IMR-90 (cell line): ENCODE measurements around the gene DBF4B. TPM values are rescaled to one million over a fixed set of nuclear protein-coding genes. Genes with fewer than 3 reads are reported as not detected.
A peak's percentile ranks its signal among the peaks of the same experiment; 100 is the strongest.

Source experiments
- ATAC-seq: fragments of 200-7000 bp; cut with Tn5 transposase; 2 replicates; pipeline ENCODE4 v1.9.1; 2020; ENCODE audit warnings: low read depth, mild to moderate bottlenecking, moderate library complexity
- Bru-seq: library from RNA; stranded (reverse); fragments of 400-500 nt; gene quantifications from one replicate; lab custom pipeline; 2021; lab: Mats Ljungman, UMichigan
- BruChase-seq, 2 experiments: library from RNA; stranded (reverse); fragments of 400-500 nt; gene quantifications; one replicate each; lab custom pipeline; 2021; lab: Mats Ljungman, UMichigan
- BruUV-seq: library from RNA; stranded (reverse); fragments of 400-500 nt; replicated peaks from 2 replicates; lab custom pipeline; 2021; lab: Mats Ljungman, UMichigan
- CTCF ChIA-PET: fragments of 300-600 bp; formaldehyde crosslinking; extraction: SDS; loops from one replicate; lab custom pipeline; 2021; ENCODE audit warnings: antibody characterized with exemption; lab: Yijun Ruan, JAX
- POLR2A ChIA-PET: fragments of 300-600 bp; sonication (Branson Sonifier 250); formaldehyde crosslinking; loops from one replicate; lab custom pipeline; 2022; ENCODE audit warnings: antibody characterized with exemption; ENCODE audit not compliant: unreplicated experiment; lab: Charles Lee
- DNase-seq: peaks from one replicate; pipeline ENCODE4 v3.0.0; 2013
- H2AFZ ChIP-seq: replicated peaks from 2 replicates; pipeline ENCODE3; 2013; ENCODE audit warnings: low read length, mild to moderate bottlenecking; ENCODE audit not compliant: poor library complexity
- H2AK5ac ChIP-seq: 2 replicates; pipeline ENCODE4 v1.6.1; 2013; ENCODE audit warnings: low read depth, low read length, inconsistent platforms
- H2AK9ac ChIP-seq: replicated peaks from 2 replicates; pipeline ENCODE3; 2013; ENCODE audit warnings: mild to moderate bottlenecking, low read depth, low read length, moderate library complexity; ENCODE audit not compliant: poor library complexity
- H2BK120ac ChIP-seq: 2 replicates; pipeline ENCODE4 v1.6.1; 2013; ENCODE audit warnings: low read depth, low read length, inconsistent platforms
- H2BK15ac ChIP-seq: 3 replicates; pipeline ENCODE4 v1.6.1; 2013; ENCODE audit warnings: low read depth, low read length, inconsistent platforms
- H2BK20ac ChIP-seq: 2 replicates; pipeline ENCODE4 v1.6.1; 2013; ENCODE audit warnings: low read depth, mild to moderate bottlenecking, inconsistent platforms, low read length, moderate library complexity
- H2BK5ac ChIP-seq: 2 replicates; pipeline ENCODE4 v1.6.1; 2013; ENCODE audit warnings: mild to moderate bottlenecking, low read depth, low read length, inconsistent platforms; ENCODE audit not compliant: poor library complexity, severe bottlenecking
- H3K14ac ChIP-seq: replicated peaks from 2 replicates; pipeline ENCODE4 v1.6.1; 2013; ENCODE audit warnings: low read depth, low read length, inconsistent platforms
- H3K18ac ChIP-seq: 2 replicates; pipeline ENCODE4 v1.6.1; 2013; ENCODE audit warnings: low read depth, low read length, control low read depth
- H3K23ac ChIP-seq: 2 replicates; pipeline ENCODE4 v1.6.1; 2013; ENCODE audit warnings: low read depth, low read length, inconsistent platforms
- H3K27ac ChIP-seq: 2 replicates; pipeline ENCODE4 v1.5.1; 2013; ENCODE audit warnings: mild to moderate bottlenecking, control low read depth, low read length; ENCODE audit not compliant: insufficient read depth
- H3K27me3 ChIP-seq: 2 replicates; pipeline ENCODE4 v1.6.1; 2013; ENCODE audit warnings: low read length; ENCODE audit not compliant: control insufficient read depth, insufficient read depth
- H3K36me3 ChIP-seq: 2 replicates; pipeline ENCODE4 v1.6.1; 2013; ENCODE audit warnings: low read length, mixed read lengths; ENCODE audit not compliant: control insufficient read depth, insufficient read depth
- H3K4ac ChIP-seq: 2 replicates; pipeline ENCODE4 v1.6.1; 2013; ENCODE audit warnings: low read depth, low read length, inconsistent platforms
- H3K4me1 ChIP-seq: 2 replicates; pipeline ENCODE4 v1.6.1; 2013; ENCODE audit warnings: low read length, mixed read lengths; ENCODE audit not compliant: control insufficient read depth, insufficient read depth
- H3K4me2 ChIP-seq: 2 replicates; pipeline ENCODE4 v1.6.1; 2013; ENCODE audit warnings: low read depth, mild to moderate bottlenecking, control low read depth, low read length, moderate library complexity
- H3K4me3 ChIP-seq: 2 replicates; pipeline ENCODE4 v1.5.1; 2013; ENCODE audit warnings: low read depth, mild to moderate bottlenecking, control low read depth, low read length, moderate library complexity; ENCODE audit not compliant: insufficient read depth
- H3K56ac ChIP-seq: 2 replicates; pipeline ENCODE4 v1.6.1; 2013; ENCODE audit warnings: low read length, inconsistent platforms; ENCODE audit not compliant: insufficient read depth; ENCODE audit errors: extremely low read depth
- H3K79me1 ChIP-seq, 2 experiments: 2 replicates each; pipeline ENCODE4 v1.6.1; 2013; ENCODE audit warnings: low read length in 2 of 2, inconsistent platforms in 1 of 2, low read depth in 1 of 2
- H3K9ac ChIP-seq: 2 replicates; pipeline ENCODE4 v1.6.1; 2013; ENCODE audit warnings: low read depth, low read length, control low read depth
- H3K9me1 ChIP-seq: 2 replicates; pipeline ENCODE4 v1.6.1; 2013; ENCODE audit warnings: low read length, inconsistent platforms; ENCODE audit not compliant: insufficient read depth
- H3K9me3 ChIP-seq: 2 replicates; pipeline ENCODE4 v1.6.1; 2013; ENCODE audit warnings: low read length; ENCODE audit not compliant: control insufficient read depth, insufficient read depth
- H4K20me1 ChIP-seq: 2 replicates; pipeline ENCODE4 v1.6.1; 2013; ENCODE audit warnings: low read length, inconsistent platforms; ENCODE audit not compliant: insufficient read depth
- H4K5ac ChIP-seq: 2 replicates; pipeline ENCODE4 v1.6.1; 2013; ENCODE audit warnings: mild to moderate bottlenecking, low read depth, low read length, control low read depth
- H4K8ac ChIP-seq, 2 experiments: 2 replicates each; pipeline ENCODE4 v1.6.1; 2013; ENCODE audit warnings: low read depth in 2 of 2, low read length in 2 of 2, control low read depth in 1 of 2, inconsistent platforms in 1 of 2
- H4K91ac ChIP-seq: 2 replicates; pipeline ENCODE4 v1.6.1; 2013; ENCODE audit warnings: low read depth, low read length, inconsistent platforms; ENCODE audit not compliant: insufficient read depth
- MAZ ChIP-seq: IDR thresholded peaks from 2 replicates; pipeline ENCODE4 v1.6.1; 2012; ENCODE audit warnings: low read depth, mild to moderate bottlenecking, low read length, improper control_type of control experiment, moderate library complexity, borderline replicate concordance
- MXI1 ChIP-seq: IDR thresholded peaks from 2 replicates; pipeline ENCODE4 v1.6.1; 2012; ENCODE audit warnings: low read depth, mild to moderate bottlenecking, low read length, moderate library complexity, borderline replicate concordance
- SMC3 ChIP-seq: fragments of 150-350 bp; IDR thresholded peaks from 2 replicates; pipeline ENCODE4 v1.6.1; 2016; ENCODE audit warnings: low read depth, mild to moderate bottlenecking, antibody characterized with exemption, low read length, moderate library complexity
- WGBS, 2 experiments: methylation state at CpG; one replicate each; pipeline versions ENCODE4 v1.1.5 to v1.1.7; 2013; ENCODE audit warnings: missing lambda C conversion rate in 2 of 2; ENCODE audit not compliant: insufficient read length in 1 of 2; ENCODE audit errors: extremely low coverage in 2 of 2; 5-methylcytosine and 5-hydroxymethylcytosine counted together
- dilution Hi-C: fragments of 300-500 bp; cut with HindIII; formaldehyde crosslinking; loops from one replicate; pipeline ENCODE4 v1.14.3; 2018; ENCODE audit warnings: low sequenced_read_pairs; ENCODE audit not compliant: unreplicated experiment
- in situ Hi-C: fragments of 300-500 bp; cut with MboI; formaldehyde crosslinking; loops from 3 replicates; pipeline ENCODE4 v1.14.3; 2019; ENCODE audit warnings: low sequenced_read_pairs, inconsistent platforms, mixed read lengths
- intact Hi-C: fragments of 100-400 bp; cut with micrococcal nuclease; formaldehyde crosslinking; loops from 2 replicates; pipeline ENCODE4 v1.10.0; 2022
- long read RNA-seq: library from polyadenylated mRNA; unstranded; transcript quantifications from one replicate; pipeline ENCODE4 v2.0.0, GENCODE V29; 2021; ENCODE audit not compliant: unreplicated experiment
- polyA plus RNA-seq, 3 experiments: library from polyadenylated mRNA; depleted of rRNA; stranded (reverse); fragments of >200 nt; gene quantifications; 2 replicates each; pipeline ENCODE4 v1.2.3, GENCODE V29; 2012; ENCODE audit warnings: low replicate concordance in 1 of 3
- total RNA-seq: library from RNA; depleted of rRNA; stranded (reverse); fragments of >200 nt; gene quantifications from 2 replicates; pipeline ENCODE4 v1.2.3, GENCODE V29; 2012; rRNA removed
- TF ChIP-seq, protein P1 (sequence below): conservative IDR thresholded peaks from 2 replicates; pipeline ENCODE4 v1.5.1; 2012; ENCODE audit warnings: mild to moderate bottlenecking, low read depth, low read length, improper control_type of control experiment
- TF ChIP-seq, protein P2 (sequence below): fragments of 150-350 bp; IDR thresholded peaks from 2 replicates; pipeline ENCODE4 v1.6.1; 2016; ENCODE audit warnings: low read depth, mild to moderate bottlenecking, low read length, moderate library complexity, borderline replicate concordance

Gene DBF4B, protein sequence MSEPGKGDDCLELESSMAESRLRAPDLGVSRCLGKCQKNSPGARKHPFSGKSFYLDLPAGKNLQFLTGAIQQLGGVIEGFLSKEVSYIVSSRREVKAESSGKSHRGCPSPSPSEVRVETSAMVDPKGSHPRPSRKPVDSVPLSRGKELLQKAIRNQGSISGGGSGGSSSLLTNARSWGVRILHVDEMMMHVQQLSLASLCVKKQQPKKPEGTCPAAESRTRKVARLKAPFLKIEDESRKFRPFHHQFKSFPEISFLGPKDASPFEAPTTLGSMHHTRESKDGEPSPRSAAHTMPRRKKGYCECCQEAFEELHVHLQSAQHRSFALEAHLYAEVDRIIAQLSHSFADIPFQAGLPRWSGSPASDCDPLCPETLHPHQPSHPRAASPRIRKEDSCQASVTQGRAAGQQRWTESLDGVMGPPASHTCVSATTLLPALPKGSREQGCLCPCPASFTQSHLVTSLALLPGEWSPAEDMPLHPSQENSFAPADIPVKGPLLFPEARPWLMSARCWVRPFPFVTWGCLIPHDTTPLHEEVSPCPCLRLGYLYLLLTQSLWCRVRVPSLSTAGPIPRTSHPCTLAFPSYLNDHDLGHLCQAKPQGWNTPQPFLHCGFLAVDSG
- total RNA-seq (3.6 TPM in 2 replicates), polyA plus RNA-seq (2012; rRNA removed) (10.2 and 10.7 TPM in 2 replicates), Bru-seq, nascent RNA (percentile 52 among the genes with signal in this experiment), BruChase-seq, experiment 1, labeled RNA remaining after a 6-hour chase (percentile 60 among the genes with signal in this experiment), BruChase-seq, experiment 2, labeled RNA remaining after a 2-hour chase (percentile 50 among the genes with signal in this experiment)
- polyA plus RNA-seq (2012; cell fraction: cytosol; rRNA removed) = 4.1 and 4.7 TPM in 2 replicates
- 24.8 and 38.2 TPM in 2 replicates for polyA plus RNA-seq (2012; cell fraction: nucleus; rRNA removed; ENCODE audit: low replicate concordance)
- long read RNA-seq, partial matches to known transcripts = 0 of 1 reads
- long read RNA-seq, other reads (novel, unspliced or antisense) = 1 of 1 reads

DNA sequence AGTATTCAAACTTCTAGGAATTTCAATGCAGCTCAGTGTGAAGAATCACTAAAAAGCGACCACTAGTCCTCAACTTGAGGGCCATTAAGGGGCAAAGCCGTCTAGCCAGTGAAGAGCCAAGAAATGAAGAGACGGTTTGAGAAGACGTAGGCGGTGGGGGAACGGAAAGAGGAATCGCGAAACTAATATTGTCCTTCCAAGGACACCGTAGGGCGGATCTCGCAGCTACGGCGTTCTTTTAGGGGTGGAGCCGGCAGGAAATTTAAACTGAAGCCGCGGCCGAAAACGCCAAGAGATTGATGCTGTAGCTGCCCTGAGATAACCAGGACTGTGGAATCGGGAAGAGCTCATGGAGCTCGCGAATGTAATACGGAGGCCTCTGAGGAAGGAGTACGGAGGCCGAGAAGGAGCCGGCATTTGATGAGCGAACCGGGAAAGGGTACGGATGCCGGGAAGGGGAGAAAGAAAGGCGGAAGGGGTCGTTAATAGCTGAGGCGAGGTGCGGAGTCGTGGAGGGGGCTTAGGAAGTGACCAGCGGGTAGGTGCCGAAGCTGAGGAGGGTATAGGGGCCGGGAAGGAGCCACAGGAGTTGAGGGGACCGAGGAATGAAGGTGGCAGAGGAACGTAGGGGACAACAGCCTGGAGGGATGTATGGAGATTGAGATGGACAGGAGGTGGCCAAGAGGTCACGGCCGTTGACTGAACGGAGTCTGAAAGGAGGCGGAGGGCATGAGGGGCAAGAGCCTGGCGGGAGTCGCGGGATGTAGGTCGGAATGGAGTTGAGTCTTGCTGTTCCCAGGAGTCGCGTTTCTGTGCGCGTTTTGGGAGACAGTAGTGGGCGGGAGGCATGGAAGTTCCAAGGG, at the start of gene DBF4B:
Gene DBF4B (plus strand): TSS at position 265 of the 863 bp plus-strand sequence. CDS start 156 bp downstream, at position 421.
- Histone ChIP-seq H3K4me1 (peaks cover 2% of the 10 kb centered on the region), H2AFZ (peak within 1 kb of the TSS; percentile 93), H3K23ac (peak within 1 kb of the TSS; percentile 74; the same call in 1 of the 2 replicates), H3K9me3 (no peaks in the 10 kb centered on the region), H2BK120ac (peak within 1 kb of the TSS; percentile 69; the same call in 1 of the 2 replicates), H2AK5ac (peak within 1 kb of the TSS; percentile 76), H4K91ac (peak within 1 kb of the TSS; percentile 81), H4K20me1 (no peaks in the 10 kb centered on the region), H3K9ac (peak within 1 kb of the TSS; percentile 60), H2AK9ac (peak within 1 kb of the TSS; percentile 77), H3K4me2 (peak within 1 kb of the TSS; percentile 94), H3K27me3 (no peaks in the 10 kb centered on the region), H3K18ac (peak within 1 kb of the TSS; percentile 92), H4K5ac (peak within 1 kb of the TSS; percentile 98), H3K9me1 (no peaks in the 10 kb centered on the region), H3K14ac (peak within 1 kb of the TSS; percentile 96), H3K36me3 (no peaks in the 10 kb centered on the region), H3K4me3 (peak within 1 kb of the TSS; percentile 76), H3K4ac (peak within 1 kb of the TSS; percentile 91), H3K56ac (peak within 1 kb of the TSS; percentile 52), H4K8ac (peak within 1 kb of the TSS; percentile 73 to 98), H2BK5ac (peak within 1 kb of the TSS; percentile 91), H3K27ac (peak within 1 kb of the TSS; percentile 61), H2BK20ac (no peak within 1 kb of the TSS), H2BK15ac (peak within 1 kb of the TSS; percentile 16; the same call in 1 of the 3 replicates), H3K79me1 (peaks cover 3 to 15% of the 10 kb centered on the region in 2 experiments; a peak in 2 of 4 replicates)
- intact Hi-C loops = no loop called here
- DNase-seq (peak; percentile 92), ATAC-seq (peak; percentile 98)
- no TSS peak for BruUV-seq
- WGBS, 2 experiments = 0% methylated on average over 43 of the region's 52 CpGs; no CpG with 5 or more reads in 1 of the 2 experiments
- ChIA-PET CTCF (no interaction called here), POLR2A (no interaction called here)
- dilution Hi-C loops = no loop called here
- TF ChIP-seq, protein P1, sequence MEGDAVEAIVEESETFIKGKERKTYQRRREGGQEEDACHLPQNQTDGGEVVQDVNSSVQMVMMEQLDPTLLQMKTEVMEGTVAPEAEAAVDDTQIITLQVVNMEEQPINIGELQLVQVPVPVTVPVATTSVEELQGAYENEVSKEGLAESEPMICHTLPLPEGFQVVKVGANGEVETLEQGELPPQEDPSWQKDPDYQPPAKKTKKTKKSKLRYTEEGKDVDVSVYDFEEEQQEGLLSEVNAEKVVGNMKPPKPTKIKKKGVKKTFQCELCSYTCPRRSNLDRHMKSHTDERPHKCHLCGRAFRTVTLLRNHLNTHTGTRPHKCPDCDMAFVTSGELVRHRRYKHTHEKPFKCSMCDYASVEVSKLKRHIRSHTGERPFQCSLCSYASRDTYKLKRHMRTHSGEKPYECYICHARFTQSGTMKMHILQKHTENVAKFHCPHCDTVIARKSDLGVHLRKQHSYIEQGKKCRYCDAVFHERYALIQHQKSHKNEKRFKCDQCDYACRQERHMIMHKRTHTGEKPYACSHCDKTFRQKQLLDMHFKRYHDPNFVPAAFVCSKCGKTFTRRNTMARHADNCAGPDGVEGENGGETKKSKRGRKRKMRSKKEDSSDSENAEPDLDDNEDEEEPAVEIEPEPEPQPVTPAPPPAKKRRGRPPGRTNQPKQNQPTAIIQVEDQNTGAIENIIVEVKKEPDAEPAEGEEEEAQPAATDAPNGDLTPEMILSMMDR = no peak
- TF ChIP-seq, protein P2, sequence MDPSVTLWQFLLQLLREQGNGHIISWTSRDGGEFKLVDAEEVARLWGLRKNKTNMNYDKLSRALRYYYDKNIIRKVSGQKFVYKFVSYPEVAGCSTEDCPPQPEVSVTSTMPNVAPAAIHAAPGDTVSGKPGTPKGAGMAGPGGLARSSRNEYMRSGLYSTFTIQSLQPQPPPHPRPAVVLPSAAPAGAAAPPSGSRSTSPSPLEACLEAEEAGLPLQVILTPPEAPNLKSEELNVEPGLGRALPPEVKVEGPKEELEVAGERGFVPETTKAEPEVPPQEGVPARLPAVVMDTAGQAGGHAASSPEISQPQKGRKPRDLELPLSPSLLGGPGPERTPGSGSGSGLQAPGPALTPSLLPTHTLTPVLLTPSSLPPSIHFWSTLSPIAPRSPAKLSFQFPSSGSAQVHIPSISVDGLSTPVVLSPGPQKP = no peak
- TF ChIP-seq SMC3 (no peak), MXI1 (peak; percentile 83; the same call in 1 of the 2 replicates), MAZ (peak; percentile 81)
- in situ Hi-C loops = no loop called here
